HG03439 (cell line): Measurements from ENCODE around the gene POLR2H.
A peak's percentile ranks its signal among the peaks of the same experiment; 100 is the strongest.

Experiments
- ATAC-seq: cut with Tn5 transposase; IDR thresholded peaks from one replicate; pipeline ENCODE4 v1.9.1; 2021; ENCODE audit warnings: mild to moderate bottlenecking, moderate library complexity; ENCODE audit not compliant: unreplicated experiment

Gene POLR2H

DNA sequence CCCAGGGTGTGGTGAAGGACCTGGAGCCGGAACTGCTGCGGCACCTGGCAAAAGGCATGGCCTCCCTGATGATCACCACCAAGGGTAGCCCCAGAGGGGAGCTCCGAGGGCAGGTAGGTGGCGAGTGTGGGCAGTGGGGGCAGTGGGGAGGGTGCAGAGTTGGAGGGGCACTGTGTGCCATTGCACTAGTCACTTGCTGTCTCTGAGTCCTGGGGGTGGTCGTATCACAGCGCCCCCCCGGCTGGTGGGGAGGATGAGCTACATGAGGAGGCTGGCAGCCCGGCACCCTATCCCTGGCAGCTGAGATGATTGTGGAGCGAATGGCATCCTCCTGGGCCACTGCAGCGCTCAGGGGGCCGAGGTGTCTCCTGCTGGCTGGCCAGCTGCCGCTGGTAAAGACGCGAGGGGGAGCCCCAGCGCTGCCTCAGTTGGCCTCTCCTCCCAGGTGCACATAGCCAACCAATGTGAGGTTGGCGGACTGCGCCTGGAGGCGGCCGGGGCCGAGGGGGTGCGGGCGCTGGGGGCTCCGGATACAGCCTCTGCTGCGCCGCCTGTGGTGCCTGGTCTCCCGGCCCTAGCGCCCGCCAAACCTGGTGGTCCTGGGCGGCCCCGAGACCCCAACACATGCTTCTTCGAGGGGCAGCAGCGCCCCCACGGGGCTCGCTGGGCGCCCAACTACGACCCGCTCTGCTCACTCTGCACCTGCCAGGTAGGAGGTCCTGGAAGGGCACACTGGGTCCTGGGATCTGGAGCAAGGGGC, 24.7 kb downstream of the POLR2H start:
- no peak for ATAC-seq

DNA sequence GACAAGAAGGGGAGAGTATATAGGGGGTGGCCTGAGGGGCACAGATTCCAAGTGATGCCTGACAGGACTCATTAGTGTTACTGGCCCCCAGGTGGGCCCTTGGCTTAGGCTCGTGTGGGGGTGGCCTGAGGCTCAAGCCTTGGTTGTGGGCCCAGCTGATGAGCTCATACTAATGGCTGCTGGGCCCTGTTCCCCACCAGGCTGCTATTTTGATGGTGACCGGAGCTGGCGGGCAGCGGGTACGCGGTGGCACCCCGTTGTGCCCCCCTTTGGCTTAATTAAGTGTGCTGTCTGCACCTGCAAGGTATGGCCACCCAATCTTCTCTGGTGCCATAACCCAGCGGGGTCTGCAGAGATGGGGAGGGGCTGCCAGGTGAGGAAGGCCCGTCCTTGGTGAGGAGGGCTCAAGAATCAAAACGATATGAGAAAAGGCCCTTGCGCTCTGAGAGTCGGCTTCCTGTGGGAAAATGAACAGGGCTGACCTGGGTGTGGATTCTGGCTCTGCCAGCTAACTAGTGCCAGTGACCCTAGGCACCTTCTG, 25.7 kb downstream of the POLR2H start:
- no peak for ATAC-seq

DNA sequence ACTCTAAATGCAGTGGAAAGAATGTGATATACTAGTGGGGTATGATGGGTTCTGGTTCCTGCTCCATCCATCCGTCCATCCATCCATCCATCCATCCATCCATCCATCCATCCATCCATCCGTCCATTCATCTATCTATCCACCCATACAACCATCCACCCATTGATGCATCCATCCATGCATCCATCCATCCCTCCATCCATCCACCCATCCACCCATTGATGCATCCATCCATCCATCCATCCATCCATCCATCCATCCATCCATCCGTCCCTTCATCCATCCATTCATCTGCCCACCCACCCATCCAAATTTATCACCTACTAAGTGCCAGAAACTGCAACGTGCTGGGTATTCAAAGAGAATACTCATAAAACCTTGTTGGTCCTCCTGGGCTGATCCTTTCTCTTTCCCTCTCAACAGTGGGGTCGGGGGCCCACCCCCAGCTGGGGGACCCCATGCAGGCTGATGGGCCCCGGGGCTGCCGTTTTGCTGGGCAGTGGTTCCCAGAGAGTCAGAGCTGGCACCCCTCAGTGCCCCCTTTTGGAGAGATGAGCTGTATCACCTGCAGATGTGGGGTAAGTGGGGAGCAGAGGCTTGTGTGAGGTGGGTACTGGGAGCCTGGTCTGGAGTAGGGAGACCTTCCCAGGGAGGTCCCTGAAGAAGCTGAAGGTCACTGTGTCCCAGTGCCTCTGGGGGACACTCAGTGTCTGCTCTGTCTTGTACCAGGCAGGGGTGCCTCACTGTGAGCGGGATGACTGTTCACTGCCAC, 26.8 kb downstream of the POLR2H start:
- ATAC-seq: no peak

DNA sequence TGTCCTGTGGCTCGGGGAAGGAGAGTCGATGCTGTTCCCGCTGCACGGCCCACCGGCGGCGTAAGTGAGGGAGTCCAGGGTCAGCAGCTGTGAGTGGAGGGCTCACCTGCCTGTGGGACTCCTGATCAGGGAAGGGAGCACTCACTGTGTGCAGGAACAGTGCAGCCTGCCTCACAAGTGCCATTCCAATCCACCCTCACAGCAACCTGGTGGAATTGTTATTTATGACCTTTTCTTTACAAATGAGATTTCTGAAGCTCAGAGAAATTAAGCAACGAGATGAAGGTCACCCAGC, 27.4 kb downstream of the POLR2H start:
- no peak for ATAC-seq

DNA sequence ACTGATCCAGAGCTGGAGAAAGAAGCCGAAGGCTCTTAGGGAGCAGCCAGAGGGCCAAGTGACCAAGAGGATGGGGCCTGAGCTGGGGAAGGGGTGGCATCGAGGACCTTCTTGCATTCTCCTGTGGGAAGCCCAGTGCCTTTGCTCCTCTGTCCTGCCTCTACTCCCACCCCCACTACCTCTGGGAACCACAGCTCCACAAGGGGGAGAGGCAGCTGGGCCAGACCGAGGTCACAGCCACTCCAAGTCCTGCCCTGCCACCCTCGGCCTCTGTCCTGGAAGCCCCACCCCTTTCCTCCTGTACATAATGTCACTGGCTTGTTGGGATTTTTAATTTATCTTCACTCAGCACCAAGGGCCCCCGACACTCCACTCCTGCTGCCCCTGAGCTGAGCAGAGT, 27.9 kb downstream of the POLR2H start:
- ATAC-seq: no peak

DNA sequence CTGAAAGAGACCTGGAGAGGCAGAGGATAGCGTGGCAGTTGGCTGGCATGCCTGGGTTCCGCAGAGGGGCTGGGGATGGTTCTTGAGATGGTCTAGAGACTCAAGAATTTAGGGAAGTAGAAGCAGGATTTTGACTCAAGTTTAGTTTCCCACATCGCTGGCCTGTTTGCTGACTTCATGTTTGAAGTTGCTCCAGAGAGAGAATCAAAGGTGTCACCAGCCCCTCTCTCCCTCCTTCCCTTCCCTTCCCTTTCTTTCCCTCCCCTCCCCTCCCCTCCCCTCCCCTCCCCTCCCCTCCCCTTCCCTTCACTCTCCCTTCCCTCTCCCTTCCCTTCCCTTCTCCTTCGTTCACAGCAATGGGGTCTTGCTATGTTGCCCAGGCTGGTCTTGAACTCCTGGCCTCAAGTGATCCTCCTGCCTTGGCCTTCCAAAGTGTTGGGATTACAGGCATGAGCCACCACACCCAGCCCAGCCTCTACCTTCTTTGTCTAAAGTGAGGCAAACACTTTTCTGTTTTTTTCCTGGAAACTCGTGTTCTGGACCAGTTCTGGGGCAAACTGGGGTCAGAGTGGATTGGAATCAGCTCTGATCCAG, 28.5 kb downstream of the POLR2H start:
- no peak for ATAC-seq

DNA sequence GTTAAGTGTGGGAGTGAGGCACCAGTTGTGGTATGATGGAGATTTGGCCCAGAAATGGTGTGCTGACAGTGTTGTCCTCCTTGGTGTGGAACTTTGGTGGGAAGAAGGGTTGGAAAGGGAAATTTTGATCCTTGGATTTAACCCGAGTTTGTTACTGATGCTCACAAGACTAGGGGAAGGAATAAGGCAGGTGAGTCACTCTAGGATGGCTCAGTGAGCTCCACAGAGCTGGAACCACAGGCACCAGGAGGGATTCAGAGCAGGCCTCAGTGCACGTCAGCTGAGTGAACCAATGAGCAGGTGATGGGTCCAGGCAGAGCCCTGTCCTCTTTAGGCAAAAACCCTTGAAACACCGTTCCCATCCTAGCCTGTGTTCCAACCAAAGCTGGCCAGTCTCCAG, 29.8 kb downstream of the POLR2H start:
- no peak for ATAC-seq

DNA sequence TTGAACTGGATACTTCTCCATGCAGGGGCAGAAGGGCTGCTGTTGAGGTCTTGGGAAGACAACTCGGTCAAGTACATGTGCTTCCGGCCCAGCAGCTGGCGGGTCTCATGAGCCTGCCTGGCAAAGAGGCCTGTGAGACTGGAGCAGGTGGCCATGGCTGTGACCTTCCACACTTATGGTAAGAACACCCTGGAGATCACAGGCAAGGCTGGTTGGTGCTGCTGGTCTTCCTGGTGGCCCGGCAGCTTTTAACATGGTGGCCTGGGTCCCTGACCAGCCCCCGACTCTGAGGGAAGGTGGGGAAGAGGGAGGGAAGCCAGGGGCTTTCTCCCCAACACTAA, 33.8 kb downstream of the POLR2H start:
- no peak for ATAC-seq

DNA sequence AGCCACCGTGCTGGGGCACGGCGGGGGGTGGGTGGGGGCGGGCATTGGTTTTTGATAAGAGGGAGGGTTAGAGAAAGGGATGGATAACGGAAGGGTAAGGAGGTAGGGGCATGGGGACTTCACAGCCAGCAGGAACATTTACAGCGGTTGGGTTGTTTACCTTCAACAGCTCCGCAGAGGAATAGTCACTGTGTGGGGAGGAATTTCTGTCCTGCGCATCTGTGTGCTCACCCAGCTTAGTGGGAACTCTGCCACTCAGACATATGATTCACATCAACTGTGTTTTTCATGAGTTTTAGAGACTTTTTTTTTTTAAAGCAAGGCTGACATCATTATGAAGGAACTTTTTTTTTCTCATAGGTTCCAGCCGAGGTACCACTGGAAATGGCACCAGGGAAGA, 37.9 kb downstream of the POLR2H start:
- no peak for ATAC-seq

DNA sequence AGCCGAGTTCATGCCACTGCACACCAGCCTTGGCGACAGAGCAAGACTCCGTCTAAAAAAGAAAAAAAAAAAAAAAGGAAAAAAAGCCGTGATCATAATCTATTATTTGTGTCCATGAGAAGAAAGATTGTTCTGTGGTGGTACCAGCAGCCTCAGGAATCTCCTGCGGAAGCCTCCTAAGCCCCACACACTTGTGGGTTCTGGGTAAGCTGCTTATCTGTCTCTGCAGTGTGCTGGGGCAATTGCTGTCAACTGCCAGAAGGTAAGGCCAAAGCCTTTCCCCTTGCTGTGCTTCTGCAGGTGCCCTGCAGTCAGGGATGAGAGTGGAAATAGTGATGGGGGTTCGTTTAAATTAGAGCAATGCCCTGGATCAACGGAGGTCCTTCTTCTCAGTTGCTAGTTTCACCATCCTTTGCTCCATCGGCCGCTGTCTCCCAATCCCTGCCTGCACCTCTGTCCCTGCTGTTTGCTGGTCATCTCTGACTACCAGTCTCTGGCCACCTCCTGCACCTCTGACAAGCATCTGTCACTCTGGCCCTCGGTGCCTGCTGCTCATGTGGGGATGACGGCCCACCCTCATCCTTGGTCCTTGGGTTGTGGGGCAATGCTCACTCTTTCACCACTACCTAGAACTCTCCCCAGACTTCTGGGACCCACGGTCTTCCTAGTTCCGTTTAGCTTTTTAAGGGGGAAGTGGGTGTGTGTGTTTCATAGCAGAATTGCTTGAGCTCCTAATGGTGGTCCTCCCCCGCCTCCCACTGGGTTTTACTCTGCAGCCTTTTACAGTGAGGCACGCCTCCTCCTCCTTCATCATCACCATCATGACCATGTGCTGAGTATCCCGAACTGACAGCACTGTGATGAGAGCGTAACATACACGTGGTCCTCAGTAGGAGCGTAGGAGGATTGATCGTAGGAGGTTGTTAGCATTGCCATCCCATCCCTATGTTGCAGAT, 43.8 kb downstream of the POLR2H start:
- no peak for ATAC-seq

DNA sequence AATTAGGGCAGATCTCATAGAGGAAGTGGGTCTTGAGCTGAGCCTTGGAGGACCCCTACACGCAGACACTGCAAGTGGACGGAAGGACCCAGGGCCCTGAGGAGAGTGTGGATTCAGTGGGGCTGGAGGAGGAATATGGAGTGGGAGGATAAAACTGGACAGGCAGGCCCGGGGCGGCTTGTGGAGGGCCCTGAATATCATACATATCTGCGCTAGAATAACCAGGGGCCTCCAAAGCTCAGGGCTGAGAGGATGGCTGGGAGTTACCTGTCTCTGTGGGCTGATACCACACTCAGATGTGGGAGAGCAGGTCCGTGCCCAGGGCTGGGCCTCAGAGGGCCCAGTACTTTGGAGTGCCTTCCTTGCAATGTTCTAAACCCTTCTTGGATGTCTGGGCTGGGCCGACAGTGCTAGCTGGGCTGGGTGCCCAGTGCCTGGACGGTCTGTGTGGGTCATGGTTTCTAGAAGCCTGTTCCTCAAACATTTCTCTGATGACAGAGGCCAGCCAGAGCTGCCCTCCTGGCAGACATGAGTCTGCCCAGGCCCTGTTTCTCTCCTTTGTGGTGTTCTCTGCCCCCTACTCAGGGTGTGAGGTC, 47.9 kb downstream of the POLR2H start:
- ATAC-seq: no peak

DNA sequence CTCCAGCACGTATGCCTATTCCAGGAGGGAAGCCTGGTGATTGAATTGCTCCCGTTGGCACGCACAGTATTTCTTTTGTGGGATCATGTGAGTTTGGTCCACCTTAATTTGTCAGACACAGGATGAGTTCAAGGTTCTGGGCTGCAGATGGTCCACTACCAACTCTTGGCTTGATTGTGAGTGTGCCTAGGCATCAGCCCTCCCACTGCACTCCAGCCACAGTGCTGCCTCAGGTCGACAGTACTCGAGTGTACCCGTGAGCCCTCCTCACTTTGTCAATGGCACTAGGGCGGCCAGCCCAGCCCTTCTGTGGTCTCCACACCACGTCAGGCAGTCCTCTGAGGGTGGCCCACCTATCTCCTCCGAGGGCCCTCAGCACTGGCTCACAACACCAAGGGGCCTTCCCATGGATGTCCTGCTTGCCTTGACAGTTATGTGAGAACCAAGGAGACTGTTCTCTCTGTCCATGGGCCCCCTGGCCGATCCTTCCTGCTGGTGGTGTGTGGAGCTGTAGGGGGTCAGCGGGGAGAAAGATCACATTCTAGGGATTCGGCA, 48.5 kb downstream of the POLR2H start:
- ATAC-seq: no peak

DNA sequence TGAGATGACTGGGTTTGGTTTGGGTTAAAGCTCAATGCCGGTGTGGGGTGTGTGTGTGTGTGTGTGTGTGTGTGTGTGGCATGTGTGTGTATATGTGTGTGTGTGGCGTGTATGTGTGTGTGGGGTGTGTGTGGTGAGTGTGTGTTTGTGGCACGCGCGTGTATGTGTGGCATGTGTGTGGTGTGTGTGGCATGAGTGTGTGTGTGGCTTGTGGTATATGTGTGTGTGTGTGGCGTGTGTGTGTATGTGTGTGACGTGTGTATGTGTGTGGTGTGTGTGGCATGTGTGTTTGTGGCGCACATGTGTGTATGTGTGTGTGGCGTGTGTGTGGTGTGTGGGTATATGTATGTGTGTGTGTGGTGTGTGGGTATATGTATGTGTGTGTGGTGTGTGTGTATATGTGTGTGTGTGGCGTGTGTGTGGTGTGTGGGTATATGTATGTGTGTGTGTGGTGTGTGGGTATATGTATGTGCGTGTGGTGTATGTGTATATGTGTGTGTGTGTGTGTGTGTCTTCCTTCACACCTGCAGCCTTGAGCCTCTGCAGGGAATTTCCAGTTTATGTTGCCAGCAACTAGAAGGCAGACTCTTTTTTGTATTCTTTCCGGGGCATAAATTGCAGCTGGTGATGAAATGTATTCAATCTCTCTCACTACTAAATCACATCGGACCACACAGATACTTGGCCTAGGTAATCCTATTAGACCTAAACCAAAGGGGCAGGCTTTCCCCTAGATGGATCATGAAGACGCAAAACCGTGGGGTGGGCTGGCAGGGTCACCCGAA, 53.1 kb downstream of the POLR2H start:
- no peak for ATAC-seq

DNA sequence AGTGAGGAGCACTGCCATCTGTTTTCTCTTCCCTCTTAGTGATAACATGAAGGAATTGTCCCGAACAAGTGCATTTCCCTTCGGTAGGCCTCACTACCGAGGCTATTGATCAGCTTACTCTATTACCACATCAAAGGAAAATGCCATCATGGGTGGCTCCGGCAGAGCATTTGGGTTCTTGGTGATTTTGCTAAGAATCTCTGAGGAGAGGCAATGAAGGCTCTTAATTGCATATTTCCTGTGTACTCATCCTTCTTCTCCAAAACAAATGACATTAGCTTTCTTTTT, 53.6 kb downstream of the POLR2H start:
- ATAC-seq: no peak

DNA sequence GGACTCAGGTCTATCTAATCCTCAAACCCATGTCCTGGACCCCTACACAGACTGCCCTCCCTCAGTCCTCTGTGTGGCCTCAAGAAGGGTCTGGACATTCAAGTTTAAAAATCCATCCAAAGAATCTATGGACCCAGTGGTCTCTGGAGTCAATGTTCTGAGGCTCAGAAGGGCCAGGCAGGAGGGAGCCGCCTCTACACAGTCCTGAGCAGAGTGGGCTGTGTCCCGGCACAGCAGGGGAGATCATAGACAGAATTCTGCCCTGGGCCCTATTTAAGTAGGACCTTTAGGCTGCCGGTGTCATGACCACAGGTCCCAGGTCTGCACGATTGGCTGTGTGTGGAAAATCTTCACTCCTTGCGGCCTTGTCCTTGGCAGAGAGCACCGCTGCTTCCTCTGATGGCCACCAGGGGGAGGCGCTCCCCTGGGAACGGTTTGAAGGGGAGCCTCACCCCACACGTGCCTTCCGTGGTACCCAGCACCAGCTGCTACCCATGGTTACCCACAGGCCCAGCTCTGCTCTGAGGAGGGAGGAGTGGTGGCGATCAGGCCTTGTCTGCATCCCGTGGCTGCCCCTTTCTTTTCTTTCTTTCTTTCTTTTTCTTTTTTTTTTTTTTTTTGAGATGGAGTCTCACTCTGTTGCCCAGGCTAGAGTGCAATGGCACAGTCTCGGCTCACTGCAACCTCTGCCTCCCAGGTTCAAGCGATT, 56.3 kb downstream of the POLR2H start:
- ATAC-seq: peak; percentile 81
